ENCODE results near the gene TMEM132C.

DNA sequence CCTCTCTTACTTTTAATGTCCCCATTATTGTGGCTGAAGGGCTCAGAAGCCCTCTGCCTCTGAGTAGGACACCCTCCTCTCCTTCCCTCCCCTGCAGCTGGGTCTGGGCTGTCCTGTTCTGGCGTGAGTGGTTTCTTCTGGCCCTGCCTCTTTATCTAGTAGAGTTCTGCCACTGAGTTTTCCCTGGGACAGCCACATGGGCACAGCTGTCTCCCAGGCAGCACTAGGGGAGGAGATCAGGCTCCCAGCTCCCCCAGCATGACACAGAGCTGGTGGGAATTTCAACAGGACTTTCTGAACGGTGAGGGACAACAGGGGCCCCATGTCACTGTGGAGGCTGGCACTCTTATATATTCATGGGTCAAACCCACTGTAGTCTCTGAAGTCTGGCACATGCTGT lies 21.4 kb downstream of the TMEM132C start:
- TF ChIP-seq, protein P1, sequence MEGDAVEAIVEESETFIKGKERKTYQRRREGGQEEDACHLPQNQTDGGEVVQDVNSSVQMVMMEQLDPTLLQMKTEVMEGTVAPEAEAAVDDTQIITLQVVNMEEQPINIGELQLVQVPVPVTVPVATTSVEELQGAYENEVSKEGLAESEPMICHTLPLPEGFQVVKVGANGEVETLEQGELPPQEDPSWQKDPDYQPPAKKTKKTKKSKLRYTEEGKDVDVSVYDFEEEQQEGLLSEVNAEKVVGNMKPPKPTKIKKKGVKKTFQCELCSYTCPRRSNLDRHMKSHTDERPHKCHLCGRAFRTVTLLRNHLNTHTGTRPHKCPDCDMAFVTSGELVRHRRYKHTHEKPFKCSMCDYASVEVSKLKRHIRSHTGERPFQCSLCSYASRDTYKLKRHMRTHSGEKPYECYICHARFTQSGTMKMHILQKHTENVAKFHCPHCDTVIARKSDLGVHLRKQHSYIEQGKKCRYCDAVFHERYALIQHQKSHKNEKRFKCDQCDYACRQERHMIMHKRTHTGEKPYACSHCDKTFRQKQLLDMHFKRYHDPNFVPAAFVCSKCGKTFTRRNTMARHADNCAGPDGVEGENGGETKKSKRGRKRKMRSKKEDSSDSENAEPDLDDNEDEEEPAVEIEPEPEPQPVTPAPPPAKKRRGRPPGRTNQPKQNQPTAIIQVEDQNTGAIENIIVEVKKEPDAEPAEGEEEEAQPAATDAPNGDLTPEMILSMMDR (IDR thresholded peaks at IDR 0.05), result no peak
- no peak for TF ChIP-seq POLR2A (IDR thresholded peaks at IDR 0.05)

Data from lower leg skin (tissue), 3 donors.